D721Med (cell line): ENCODE measurements around the gene NBL1.

ENCODE experiments used
- DNase-seq: peaks from one replicate; pipeline ENCODE4 v3.0.0; 2011; ENCODE audit warnings: low spot score; ENCODE audit not compliant: insufficient read length
- FAIRE-seq: peaks from 2 replicates; lab custom pipeline; 2011; peaks lifted over from hg19 to GRCh38; lab: Jason Lieb, UNC
- CTCF ChIP-seq: IDR thresholded peaks from 2 replicates; pipeline ENCODE4 v1.5.1; 2012; ENCODE audit warnings: mild to moderate bottlenecking, control low read depth; ENCODE audit not compliant: insufficient read depth; ENCODE audit errors: missing control alignments

NBL1 gene

GRCh38 chr1:19700079-19700777 is 56.1 kb downstream of the NBL1 start:
- TF ChIP-seq CTCF, result no peak
- no peak for FAIRE-seq
- DNase-seq, result no peak

DNA sequence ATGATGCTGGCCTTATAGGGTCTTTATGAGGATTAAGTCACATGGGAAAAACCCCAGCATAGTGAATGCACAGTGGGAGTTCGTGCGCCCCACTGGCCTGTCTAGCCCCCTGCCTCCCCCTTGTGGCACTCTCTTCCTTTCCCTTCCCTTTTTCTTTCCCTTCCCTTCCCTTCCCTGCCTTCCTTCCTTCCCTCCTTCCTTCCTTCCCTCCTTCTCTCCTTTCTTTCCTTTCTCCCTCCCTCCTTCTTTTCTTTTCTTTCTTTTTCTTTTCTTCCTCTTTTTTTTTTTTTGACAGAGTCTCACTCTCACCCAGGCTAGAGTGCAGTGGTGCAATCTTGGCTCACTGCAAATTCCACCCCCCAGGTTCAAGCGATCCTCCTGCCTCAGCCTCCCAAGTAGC is 59.2 kb downstream of the NBL1 start:
- FAIRE-seq, result no peak
- no peak for DNase-seq
- no peak for TF ChIP-seq CTCF

GRCh38 chr1:19704247-19705113 is 60.4 kb downstream of the NBL1 start:
- FAIRE-seq (no peak), DNase-seq (peak; percentile 28)
- TF ChIP-seq CTCF, result peak; percentile 70

DNA sequence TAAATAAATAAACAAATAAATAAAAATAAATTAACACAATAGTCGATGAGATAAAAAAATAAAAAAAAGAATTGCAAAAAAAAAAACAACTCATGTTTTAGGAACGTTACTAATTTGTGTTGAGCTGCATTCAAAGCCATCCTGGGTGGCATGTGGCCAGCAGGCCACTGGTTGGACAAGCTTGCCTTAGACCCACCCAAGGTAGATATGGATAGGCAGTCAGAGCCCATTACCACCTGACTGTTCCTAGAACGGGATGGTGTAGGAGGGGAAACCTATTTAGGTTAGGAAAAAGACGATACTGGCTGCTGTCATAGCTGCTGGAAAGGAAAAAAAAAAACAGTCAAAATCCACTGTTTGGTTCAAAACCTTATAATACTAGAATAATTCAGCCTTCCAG is 61.4 kb downstream of the NBL1 start:
- FAIRE-seq, result no peak
- TF ChIP-seq CTCF, result no peak

DNA sequence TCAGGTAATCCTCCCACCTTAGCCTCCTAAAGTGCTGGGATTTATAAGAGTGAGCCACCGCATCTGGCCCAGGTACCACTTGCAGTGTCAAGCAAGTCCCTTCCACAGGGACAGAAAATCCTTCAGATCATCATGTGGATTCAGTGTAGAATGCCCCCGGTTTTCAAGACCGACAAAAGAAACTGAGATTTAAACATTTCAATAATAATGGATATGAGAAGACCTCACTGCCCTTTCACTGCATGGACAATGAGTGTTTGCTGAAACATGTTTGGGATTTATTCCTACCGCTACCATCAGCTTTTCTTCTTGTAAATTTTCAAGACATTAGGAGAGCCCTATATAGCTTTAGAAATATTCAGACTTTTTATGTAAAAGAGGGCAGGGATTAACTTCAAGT is 62.0 kb downstream of the NBL1 start:
- no peak for FAIRE-seq
- no peak for TF ChIP-seq CTCF
- DNase-seq, result no peak

More for the DNA sequence above, 61.4 kb downstream of the NBL1 start:
- DNase-seq, result no peak
